GM12874 (cell line): ENCODE data around the gene RPP38.

Experiments
- CTCF ChIP-seq: IDR thresholded peaks from 2 replicates; pipeline ENCODE4 v1.5.1; 2011; ENCODE audit warnings: low read depth, mild to moderate bottlenecking, control low read depth, low read length, moderate library complexity; ENCODE audit not compliant: insufficient read depth

Gene RPP38

GRCh38 chr10:15097011-15097812 is at the start of gene RPP38:
TSS of gene RPP38 (plus strand) at chr10:15097355. CDS start at chr10:15103315, 5,960 bp downstream.
- TF ChIP-seq CTCF = no peak

- TF ChIP-seq CTCF = no peak
These were observed 47.6 kb upstream of the RPP38 start for GRCh38 chr10:15049533-15049932.

GRCh38 chr10:15052121-15052520 is 45.0 kb upstream of the RPP38 start:
- TF ChIP-seq CTCF = no peak

GRCh38 chr10:15053061-15053460 is 44.1 kb upstream of the RPP38 start:
- no peak for TF ChIP-seq CTCF

GRCh38 chr10:15058689-15059088 is 38.5 kb upstream of the RPP38 start:
- TF ChIP-seq CTCF = no peak

GRCh38 chr10:15059914-15060313 is 37.2 kb upstream of the RPP38 start:
- TF ChIP-seq CTCF = no peak

GRCh38 chr10:15060638-15061037 is 36.5 kb upstream of the RPP38 start:
- no peak for TF ChIP-seq CTCF
